WTC11 (cell line): ENCODE measurements around the gene OSCP1. TPM values are rescaled to one million over a fixed set of nuclear protein-coding genes. Genes with fewer than 3 reads are reported as not detected.

Experiments
- ATAC-seq: fragments of 200-7000 bp; cut with Tn5 transposase; 2 replicates; pipeline ENCODE4 v1.10.0; 2021; ENCODE audit warnings: mild to moderate bottlenecking, moderate library complexity
- CTCF ChIA-PET: fragments of 300-600 bp; sonication (Branson Sonifier 250); formaldehyde crosslinking; loops from one replicate; lab custom pipeline; 2021; ENCODE audit warnings: antibody characterized with exemption; lab: Charles Lee
- POLR2A ChIA-PET: fragments of 350-600 bp; sonication (Branson Sonifier 250); formaldehyde crosslinking; loops from one replicate; lab custom pipeline; 2021; ENCODE audit warnings: antibody characterized with exemption; lab: Charles Lee
- DNase-seq: peaks from one replicate; pipeline ENCODE4 v3.0.0; 2021; ENCODE audit warnings: low spot score
- H3K27ac Mint-ChIP-seq: 2 replicates; pipeline ENCODE4 v1.8.0; 2021; ENCODE audit warnings: mixed read lengths
- H3K27me3 Mint-ChIP-seq: 2 replicates; pipeline ENCODE4 v1.8.0; 2021; ENCODE audit warnings: low read depth, mild to moderate bottlenecking, moderate library complexity, mixed read lengths
- H3K36me3 Mint-ChIP-seq: 2 replicates; pipeline ENCODE4 v1.8.0; 2021; ENCODE audit warnings: mixed read lengths
- H3K4me1 Mint-ChIP-seq: 2 replicates; pipeline ENCODE4 v1.8.0; 2022; ENCODE audit warnings: mixed read lengths
- H3K4me3 Mint-ChIP-seq: 2 replicates; pipeline ENCODE4 v1.8.0; 2021; ENCODE audit warnings: mild to moderate bottlenecking, moderate library complexity, mixed read lengths
- H3K9me3 Mint-ChIP-seq: 2 replicates; pipeline ENCODE4 v1.8.0; 2021; ENCODE audit warnings: mixed read lengths
- ETV6 ChIP-seq: sonication (generic); formaldehyde crosslinking; IDR thresholded peaks from 2 replicates; pipeline ENCODE4 v1.8.1; 2022; ENCODE audit warnings: mild to moderate bottlenecking, missing genetic modification reagents
- FOXJ3 ChIP-seq: sonication (generic); formaldehyde crosslinking; IDR thresholded peaks from 2 replicates; pipeline ENCODE4 v1.9.0; 2021; ENCODE audit warnings: missing genetic modification reagents, mild to moderate bottlenecking, borderline replicate concordance
- FOXK1 ChIP-seq: sonication (generic); formaldehyde crosslinking; IDR thresholded peaks from 2 replicates; pipeline ENCODE4 v1.8.0; 2022; ENCODE audit warnings: mild to moderate bottlenecking, moderate library complexity, missing genetic modification reagents
- GTF2I ChIP-seq: fragments of 250-450 bp; sonication (Bioruptor Pico); conservative IDR thresholded peaks from 2 replicates; pipeline ENCODE4 v1.4.0; 2021; ENCODE audit warnings: mild to moderate bottlenecking
- IRF2 ChIP-seq: sonication (generic); formaldehyde crosslinking; IDR thresholded peaks from 2 replicates; pipeline ENCODE4 v1.8.0; 2022; ENCODE audit warnings: low read depth, missing genetic modification reagents, borderline replicate concordance
- JAZF1 ChIP-seq: fragments of 250-450 bp; sonication (Bioruptor Pico); IDR thresholded peaks from 2 replicates; pipeline ENCODE4 v1.9.0; 2021; ENCODE audit warnings: moderate library complexity, mild to moderate bottlenecking, inconsistent platforms
- MYBL2 ChIP-seq: sonication (generic); formaldehyde crosslinking; IDR thresholded peaks from 2 replicates; pipeline ENCODE4 v1.8.1; 2023; ENCODE audit warnings: mild to moderate bottlenecking, moderate library complexity, missing genetic modification reagents
- NFATC4 ChIP-seq: fragments of 250-450 bp; sonication (Bioruptor Pico); IDR thresholded peaks from 2 replicates; pipeline ENCODE4 v1.9.0; 2021; ENCODE audit warnings: mild to moderate bottlenecking
- PRRX2 ChIP-seq: fragments of 250-450 bp; sonication (Bioruptor Pico); IDR thresholded peaks from 2 replicates; pipeline ENCODE4 v1.8.0; 2021; ENCODE audit warnings: mild to moderate bottlenecking
- RORB ChIP-seq: fragments of 250-450 bp; sonication (Bioruptor Pico); IDR thresholded peaks from 2 replicates; pipeline ENCODE4 v1.9.0; 2021; ENCODE audit warnings: mild to moderate bottlenecking
- SOX15 ChIP-seq: fragments of 250-450 bp; sonication (Bioruptor Pico); IDR thresholded peaks from 2 replicates; pipeline ENCODE4 v1.9.0; 2021; ENCODE audit warnings: mild to moderate bottlenecking
- TCF7 ChIP-seq: sonication (generic); formaldehyde crosslinking; IDR thresholded peaks from 2 replicates; pipeline ENCODE4 v1.8.0; 2022; ENCODE audit warnings: mild to moderate bottlenecking, low read depth, missing genetic modification reagents, moderate library complexity
- TEAD1 ChIP-seq: sonication (generic); formaldehyde crosslinking; IDR thresholded peaks from 2 replicates; pipeline ENCODE4 v1.8.0; 2022; ENCODE audit warnings: mild to moderate bottlenecking, missing genetic modification reagents
- ZBTB21 ChIP-seq: sonication (generic); formaldehyde crosslinking; IDR thresholded peaks from 2 replicates; pipeline ENCODE4 v1.8.1; 2023; ENCODE audit warnings: mild to moderate bottlenecking, missing genetic modification reagents, borderline replicate concordance
- ZNF121 ChIP-seq: sonication (generic); formaldehyde crosslinking; IDR thresholded peaks from 2 replicates; pipeline ENCODE4 v1.8.0; 2023; ENCODE audit warnings: missing genetic modification reagents
- ZNF232 ChIP-seq: sonication (generic); formaldehyde crosslinking; IDR thresholded peaks from 2 replicates; pipeline ENCODE4 v1.8.0; 2022; ENCODE audit warnings: mild to moderate bottlenecking, missing genetic modification reagents
- ZNF263 ChIP-seq: sonication (generic); formaldehyde crosslinking; IDR thresholded peaks from 2 replicates; pipeline ENCODE4 v1.8.1; 2022; ENCODE audit warnings: low read depth, mild to moderate bottlenecking, moderate library complexity, missing genetic modification reagents
- ZNF671 ChIP-seq: fragments of 250-450 bp; sonication (Bioruptor Pico); IDR thresholded peaks from 2 replicates; pipeline ENCODE4 v1.8.0; 2021; ENCODE audit warnings: mild to moderate bottlenecking
- total RNA-seq: library from RNA; stranded (reverse); gene quantifications from 3 replicates; pipeline ENCODE4 v1.2.3, GENCODE V29; 2021
- TF ChIP-seq, protein P1 (sequence below): sonication (generic); formaldehyde crosslinking; IDR thresholded peaks from 2 replicates; pipeline ENCODE4 v1.8.1; 2023; ENCODE audit warnings: mild to moderate bottlenecking, missing genetic modification reagents, moderate library complexity
- TF ChIP-seq, protein P2 (sequence below): sonication (generic); formaldehyde crosslinking; IDR thresholded peaks from 2 replicates; pipeline ENCODE4 v1.8.0; 2022; ENCODE audit warnings: mild to moderate bottlenecking, missing genetic modification reagents
- TF ChIP-seq, protein P3 (sequence below): sonication (generic); formaldehyde crosslinking; IDR thresholded peaks from 2 replicates; pipeline ENCODE4 v1.8.1; 2023; ENCODE audit warnings: mild to moderate bottlenecking, missing genetic modification reagents
- TF ChIP-seq, protein P4 (sequence below): fragments of 250-450 bp; sonication (Bioruptor Pico); IDR thresholded peaks from 2 replicates; pipeline ENCODE4 v1.9.0; 2021; ENCODE audit warnings: mild to moderate bottlenecking

Gene OSCP1
- total RNA-seq, 1 experiment from 2014 or later, result 1.7 TPM

DNA sequence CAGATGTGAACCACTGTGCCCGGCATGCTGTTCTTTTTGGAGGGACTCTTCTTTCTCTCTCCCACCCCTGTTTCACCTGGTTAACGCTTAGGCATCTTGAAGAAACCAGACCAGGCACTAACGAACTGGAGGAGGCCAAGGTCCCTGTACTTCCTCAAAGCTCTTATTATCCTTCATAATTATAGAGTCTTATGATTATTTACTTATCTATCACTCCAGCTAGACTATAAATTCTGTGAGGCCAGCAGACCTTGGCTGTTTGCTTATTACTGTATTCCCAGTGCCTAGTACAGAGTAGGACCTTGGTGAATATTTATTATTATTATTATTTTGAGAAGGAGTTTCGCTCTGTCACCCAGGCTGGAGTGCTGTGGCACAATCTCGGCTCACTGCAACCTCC is 26.7 kb upstream of the OSCP1 start (continued):
- TF ChIP-seq FOXK1 (CRISPR knock-in tag) (no peak), RORB (CRISPR knock-in tag) (no peak), GTF2I (CRISPR knock-in tag) (no peak), JAZF1 (no peak), ZBTB21 (CRISPR knock-in tag) (no peak), IRF2 (CRISPR knock-in tag) (no peak), FOXJ3 (CRISPR knock-in tag) (no peak)
- TF ChIP-seq, protein P1, sequence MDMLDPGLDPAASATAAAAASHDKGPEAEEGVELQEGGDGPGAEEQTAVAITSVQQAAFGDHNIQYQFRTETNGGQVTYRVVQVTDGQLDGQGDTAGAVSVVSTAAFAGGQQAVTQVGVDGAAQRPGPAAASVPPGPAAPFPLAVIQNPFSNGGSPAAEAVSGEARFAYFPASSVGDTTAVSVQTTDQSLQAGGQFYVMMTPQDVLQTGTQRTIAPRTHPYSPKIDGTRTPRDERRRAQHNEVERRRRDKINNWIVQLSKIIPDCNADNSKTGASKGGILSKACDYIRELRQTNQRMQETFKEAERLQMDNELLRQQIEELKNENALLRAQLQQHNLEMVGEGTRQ (CRISPR knock-in tag), result no peak

DNA sequence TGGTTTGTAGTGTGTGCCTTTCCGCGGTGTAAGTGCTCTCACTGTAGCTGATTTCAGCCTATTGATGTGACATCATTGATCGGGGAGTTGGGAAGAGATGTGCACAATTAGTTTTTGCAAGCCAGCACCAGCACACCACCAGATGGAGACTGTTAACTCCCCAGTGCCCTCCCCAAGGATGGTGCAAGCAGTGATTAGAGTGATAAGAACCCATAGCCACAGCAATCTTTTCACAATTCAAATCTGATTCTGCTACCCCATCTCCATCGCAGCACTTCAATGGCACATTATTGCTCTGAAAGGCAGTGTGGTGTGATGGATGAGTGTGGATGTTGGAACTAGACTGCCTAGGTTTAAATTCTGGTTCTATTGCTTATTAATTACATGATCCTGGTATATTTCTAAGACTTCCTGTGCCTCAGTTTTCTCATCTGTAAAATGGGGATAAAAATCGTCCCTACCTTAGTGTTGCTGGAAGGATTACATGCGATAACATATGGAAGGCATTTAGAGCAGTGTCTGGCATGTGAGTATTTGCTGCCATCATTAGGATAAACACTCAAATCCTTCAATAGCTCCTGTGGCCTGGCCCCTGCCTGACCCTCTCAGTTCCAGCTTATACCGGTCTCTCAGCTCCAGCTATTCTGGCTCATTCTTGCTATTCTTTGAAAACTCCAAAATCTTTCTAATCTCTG is 25.8 kb upstream of the OSCP1 start:
- Mint-ChIP-seq H3K9me3 (no peaks in the 10 kb centered on the region), H3K4me1 (no peaks in the 10 kb centered on the region; the same call in 1 of the 2 replicates)
- CTCF ChIA-PET, result interaction anchor here (1.1 to 1.7 kb wide), 2 partner anchors 10 to 40 kb away, joined by 3 to 5 read pairs; no protein-coding TSS in a partner anchor

DNA sequence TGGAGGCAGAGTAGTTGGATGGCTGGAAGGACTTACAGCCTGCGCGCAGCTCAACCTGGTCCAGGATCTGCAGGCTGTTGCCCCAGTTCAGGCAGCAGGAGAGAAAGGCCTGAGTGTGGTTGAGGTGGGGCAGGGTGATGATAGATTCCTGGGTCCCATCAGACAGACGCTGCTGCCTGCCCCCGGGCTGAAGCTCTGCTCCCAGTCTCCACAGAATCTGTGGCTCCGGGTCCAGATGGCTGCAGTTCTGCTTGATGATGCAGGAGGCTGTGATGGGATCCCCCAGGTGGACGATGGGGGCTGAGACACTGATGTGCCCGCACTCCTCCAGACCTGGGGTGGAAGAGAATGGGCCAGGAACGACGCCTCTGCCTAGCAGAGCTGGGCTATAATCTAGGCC is 25.1 kb upstream of the OSCP1 start:
- TF ChIP-seq PRRX2 (CRISPR knock-in tag) (no peak), SOX15 (CRISPR knock-in tag) (no peak), ZNF121 (CRISPR knock-in tag) (no peak), ETV6 (CRISPR knock-in tag) (no peak), ZNF232 (CRISPR knock-in tag) (no peak), TCF7 (CRISPR knock-in tag) (no peak), ZNF671 (CRISPR knock-in tag) (no peak), NFATC4 (no peak), TEAD1 (CRISPR knock-in tag) (no peak), MYBL2 (CRISPR knock-in tag) (no peak), ZNF263 (CRISPR knock-in tag) (no peak), GTF2I (CRISPR knock-in tag) (no peak)
- TF ChIP-seq, protein P2, sequence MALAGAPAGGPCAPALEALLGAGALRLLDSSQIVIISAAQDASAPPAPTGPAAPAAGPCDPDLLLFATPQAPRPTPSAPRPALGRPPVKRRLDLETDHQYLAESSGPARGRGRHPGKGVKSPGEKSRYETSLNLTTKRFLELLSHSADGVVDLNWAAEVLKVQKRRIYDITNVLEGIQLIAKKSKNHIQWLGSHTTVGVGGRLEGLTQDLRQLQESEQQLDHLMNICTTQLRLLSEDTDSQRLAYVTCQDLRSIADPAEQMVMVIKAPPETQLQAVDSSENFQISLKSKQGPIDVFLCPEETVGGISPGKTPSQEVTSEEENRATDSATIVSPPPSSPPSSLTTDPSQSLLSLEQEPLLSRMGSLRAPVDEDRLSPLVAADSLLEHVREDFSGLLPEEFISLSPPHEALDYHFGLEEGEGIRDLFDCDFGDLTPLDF (CRISPR knock-in tag), result no peak
- TF ChIP-seq, protein P3, sequence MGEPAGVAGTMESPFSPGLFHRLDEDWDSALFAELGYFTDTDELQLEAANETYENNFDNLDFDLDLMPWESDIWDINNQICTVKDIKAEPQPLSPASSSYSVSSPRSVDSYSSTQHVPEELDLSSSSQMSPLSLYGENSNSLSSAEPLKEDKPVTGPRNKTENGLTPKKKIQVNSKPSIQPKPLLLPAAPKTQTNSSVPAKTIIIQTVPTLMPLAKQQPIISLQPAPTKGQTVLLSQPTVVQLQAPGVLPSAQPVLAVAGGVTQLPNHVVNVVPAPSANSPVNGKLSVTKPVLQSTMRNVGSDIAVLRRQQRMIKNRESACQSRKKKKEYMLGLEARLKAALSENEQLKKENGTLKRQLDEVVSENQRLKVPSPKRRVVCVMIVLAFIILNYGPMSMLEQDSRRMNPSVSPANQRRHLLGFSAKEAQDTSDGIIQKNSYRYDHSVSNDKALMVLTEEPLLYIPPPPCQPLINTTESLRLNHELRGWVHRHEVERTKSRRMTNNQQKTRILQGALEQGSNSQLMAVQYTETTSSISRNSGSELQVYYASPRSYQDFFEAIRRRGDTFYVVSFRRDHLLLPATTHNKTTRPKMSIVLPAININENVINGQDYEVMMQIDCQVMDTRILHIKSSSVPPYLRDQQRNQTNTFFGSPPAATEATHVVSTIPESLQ (CRISPR knock-in tag), result no peak
- ChIA-PET CTCF (interaction anchor here (1.1 to 1.9 kb wide), 3 partner anchors 11 to 41 kb away, joined by 3 to 6 read pairs (median 5); no protein-coding TSS in a partner anchor), POLR2A (no interaction called here)
- H3K36me3 Mint-ChIP-seq, result no peaks in the 10 kb centered on the region
- H3K9me3 Mint-ChIP-seq, result no peaks in the 10 kb centered on the region
- H3K4me3 Mint-ChIP-seq, result no peak overlapping the region
- DNase-seq (no peak), ATAC-seq (no peak)
- peaks cover 27% of the 10 kb centered on the region for H3K27me3 Mint-ChIP-seq
- no peaks in the 10 kb centered on the region; the same call in 1 of the 2 replicates for H3K4me1 Mint-ChIP-seq
- H3K27ac Mint-ChIP-seq, result no peak overlapping the region

More for the DNA sequence above, 25.8 kb upstream of the OSCP1 start:
- TF ChIP-seq, protein P4, sequence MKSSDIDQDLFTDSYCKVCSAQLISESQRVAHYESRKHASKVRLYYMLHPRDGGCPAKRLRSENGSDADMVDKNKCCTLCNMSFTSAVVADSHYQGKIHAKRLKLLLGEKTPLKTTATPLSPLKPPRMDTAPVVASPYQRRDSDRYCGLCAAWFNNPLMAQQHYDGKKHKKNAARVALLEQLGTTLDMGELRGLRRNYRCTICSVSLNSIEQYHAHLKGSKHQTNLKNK (CRISPR knock-in tag), result no peak
- POLR2A ChIA-PET, result no interaction called here
- ATAC-seq (no peak), DNase-seq (no peak)
- Mint-ChIP-seq H3K27me3 (peaks cover 20% of the 10 kb centered on the region), H3K4me3 (no peak overlapping the region), H3K36me3 (no peaks in the 10 kb centered on the region), H3K27ac (no peak overlapping the region)
